Measurements from ENCODE around the gene MYPOP.

Gene MYPOP

GRCh38 chr19:45879971-45880370, 22.4 kb downstream of the MYPOP start:
- no peak for DNase-seq
- no peak overlapping the region for H3K4me2 ChIP-seq (ENCODE audit: low read depth, low read length)
- H3K79me2 ChIP-seq (ENCODE audit: low read length): peaks cover 14% of the 10 kb centered on the region
- H3K4me3 ChIP-seq (ENCODE audit: low read length): no peak overlapping the region
- peaks cover 5% of the 10 kb centered on the region for H3F3A ChIP-seq (ENCODE audit: insufficient read depth, low read length)
- H3K4me1 ChIP-seq (ENCODE audit: low read length): peaks cover 21% of the 10 kb centered on the region
- no peaks in the 10 kb centered on the region for H4K20me1 ChIP-seq (ENCODE audit: insufficient read depth, low read length)
- no peaks in the 10 kb centered on the region for H3K9me2 ChIP-seq (replicated peaks; ENCODE audit: insufficient read depth, low read length)
- H3K36me3 ChIP-seq (replicated peaks; ENCODE audit: insufficient read depth, low read length): no peaks in the 10 kb centered on the region
- no peak for TF ChIP-seq EZH2phosphoT487 (IDR thresholded peaks at IDR 0.05; ENCODE audit: low read length)
- no peak for TF ChIP-seq CTCF (IDR thresholded peaks at IDR 0.05; ENCODE audit: low read length)
- no peak for TF ChIP-seq EZH2 (optimal IDR thresholded peaks at IDR 0.05; ENCODE audit: low read depth, low read length)
- H3K27me3 ChIP-seq (replicated peaks; ENCODE audit: insufficient read depth, low read length): peaks cover 27% of the 10 kb centered on the region
- H2AFZ ChIP-seq (ENCODE audit: low read length): no peak overlapping the region
- no peak overlapping the region for H3K27ac ChIP-seq (ENCODE audit: low read length)
- H3K9me3 ChIP-seq (replicated peaks; ENCODE audit: insufficient read depth, low read length): no peaks in the 10 kb centered on the region
- no peak overlapping the region for H3K9ac ChIP-seq (ENCODE audit: low read length)

DNA sequence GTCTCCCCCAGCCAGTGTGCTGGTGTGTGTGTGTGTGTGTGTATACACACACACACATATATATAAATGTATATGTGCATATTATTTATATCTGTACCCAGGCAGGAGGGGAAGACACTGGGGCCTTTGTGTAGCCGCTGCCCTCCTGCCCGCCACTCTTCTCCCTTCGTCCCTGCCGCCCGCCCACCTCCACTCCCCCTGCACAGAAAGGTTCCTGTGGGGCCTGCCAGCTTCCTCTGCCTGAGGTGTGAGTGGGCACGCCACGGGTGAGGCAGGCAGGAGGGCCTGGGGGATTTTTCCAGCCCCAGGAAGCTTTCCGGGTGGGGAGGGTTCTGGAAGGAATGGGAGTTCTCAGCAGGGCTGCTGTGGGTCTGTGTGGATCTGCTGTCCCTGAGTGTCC, 23.4 kb downstream of the MYPOP start:
- Histone ChIP-seq H3K27ac (ENCODE audit: low read length) (no peak overlapping the region), H3K36me3 (replicated peaks; ENCODE audit: insufficient read depth, low read length) (no peaks in the 10 kb centered on the region), H3F3A (ENCODE audit: insufficient read depth, low read length) (peaks cover 5% of the 10 kb centered on the region), H2AFZ (ENCODE audit: low read length) (no peak overlapping the region), H3K4me3 (ENCODE audit: low read length) (no peak overlapping the region), H3K27me3 (replicated peaks; ENCODE audit: insufficient read depth, low read length) (peaks cover 34% of the 10 kb centered on the region), H4K20me1 (ENCODE audit: insufficient read depth, low read length) (no peaks in the 10 kb centered on the region), H3K79me2 (ENCODE audit: low read length) (peaks cover 5% of the 10 kb centered on the region; the same call in 1 of the 2 replicates), H3K9me2 (replicated peaks; ENCODE audit: insufficient read depth, low read length) (no peaks in the 10 kb centered on the region), H3K9ac (ENCODE audit: low read length) (no peak overlapping the region), H3K9me3 (replicated peaks; ENCODE audit: insufficient read depth, low read length) (no peaks in the 10 kb centered on the region), H3K4me2 (ENCODE audit: low read depth, low read length) (no peak overlapping the region), H3K4me1 (ENCODE audit: low read length) (peaks cover 21% of the 10 kb centered on the region)
- TF ChIP-seq EZH2phosphoT487 (IDR thresholded peaks at IDR 0.05; ENCODE audit: low read length): no peak
- no peak for TF ChIP-seq EZH2 (optimal IDR thresholded peaks at IDR 0.05; ENCODE audit: low read depth, low read length)
- no peak for TF ChIP-seq CTCF (IDR thresholded peaks at IDR 0.05; ENCODE audit: low read length)
- DNase-seq: no peak

DNA sequence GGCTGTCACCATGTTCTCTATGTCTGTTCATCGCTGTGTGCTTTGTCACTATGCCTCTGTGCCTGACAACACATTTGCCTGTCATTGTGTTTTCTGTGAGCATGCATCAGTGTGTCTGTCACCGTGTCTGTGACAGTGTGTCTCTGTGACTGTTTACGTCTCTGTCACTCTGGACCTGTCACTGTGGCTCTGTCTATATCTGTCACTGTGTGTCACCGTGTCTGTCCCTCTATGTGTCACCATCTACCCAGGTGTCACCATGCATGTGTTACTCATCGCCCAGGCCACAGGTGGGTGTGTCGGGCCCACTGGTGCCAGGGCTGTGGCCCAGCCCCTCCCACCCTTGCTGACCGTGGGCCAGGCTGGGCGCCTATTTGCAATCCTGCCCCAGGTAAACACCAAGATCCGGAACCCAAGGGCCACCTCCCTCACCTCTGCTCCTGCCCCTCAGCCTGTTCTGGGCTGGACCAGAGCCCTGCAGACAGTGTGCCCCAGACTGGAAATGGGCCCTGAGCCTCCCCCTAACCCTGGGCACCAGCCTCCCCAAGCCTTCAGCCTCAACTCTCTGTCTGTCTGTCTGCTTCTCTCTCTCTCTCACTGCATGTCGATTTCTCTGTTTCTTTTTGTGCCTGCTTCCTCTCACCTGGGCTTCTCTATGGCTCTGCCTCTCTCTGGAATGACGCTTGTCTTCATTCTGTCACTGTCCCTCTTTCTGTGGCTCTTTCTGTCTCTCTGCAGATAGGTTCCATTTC, 24.2 kb downstream of the MYPOP start:
- DNase-seq: no peak
- Histone ChIP-seq H3K9me3 (replicated peaks; ENCODE audit: insufficient read depth, low read length) (no peaks in the 10 kb centered on the region), H4K20me1 (ENCODE audit: insufficient read depth, low read length) (no peaks in the 10 kb centered on the region), H2AFZ (ENCODE audit: low read length) (no peak overlapping the region), H3K9me2 (replicated peaks; ENCODE audit: insufficient read depth, low read length) (no peaks in the 10 kb centered on the region), H3K4me1 (ENCODE audit: low read length) (peaks cover 17% of the 10 kb centered on the region), H3F3A (ENCODE audit: insufficient read depth, low read length) (peaks cover 3% of the 10 kb centered on the region; the same call in 1 of the 2 replicates), H3K36me3 (replicated peaks; ENCODE audit: insufficient read depth, low read length) (no peaks in the 10 kb centered on the region), H3K27me3 (replicated peaks; ENCODE audit: insufficient read depth, low read length) (peaks cover 42% of the 10 kb centered on the region), H3K9ac (ENCODE audit: low read length) (no peak overlapping the region), H3K27ac (ENCODE audit: low read length) (no peak overlapping the region), H3K4me3 (ENCODE audit: low read length) (no peak overlapping the region), H3K79me2 (ENCODE audit: low read length) (no peaks in the 10 kb centered on the region), H3K4me2 (ENCODE audit: low read depth, low read length) (no peak overlapping the region)
- no peak for TF ChIP-seq EZH2 (optimal IDR thresholded peaks at IDR 0.05; ENCODE audit: low read depth, low read length)
- no peak for TF ChIP-seq CTCF (IDR thresholded peaks at IDR 0.05; ENCODE audit: low read length)
- TF ChIP-seq EZH2phosphoT487 (IDR thresholded peaks at IDR 0.05; ENCODE audit: low read length): no peak
